DND-41 (cell line): Measurements from ENCODE around the gene SIRT5.

Source experiments
- ATAC-seq: fragments of 200-7000 bp; cut with Tn5 transposase; 3 replicates; pipeline ENCODE4 v1.9.1; 2021; ENCODE audit warnings: low read depth; ENCODE audit not compliant: insufficient read depth
- DNase-seq: peaks from one replicate; pipeline ENCODE4 v3.0.0-alpha.2; 2020
- H2AFZ ChIP-seq: 2 replicates; pipeline ENCODE4 v1.6.0; 2012; ENCODE audit warnings: low read depth, low read length
- H3K27ac ChIP-seq: 2 replicates; pipeline ENCODE4 v1.5.1; 2012; ENCODE audit warnings: low read length, inconsistent platforms
- H3K27me3 ChIP-seq: fragments of 200-600 bp; sonication (generic); 2 replicates; pipeline ENCODE4 v1.6.0; 2012; ENCODE audit warnings: low read length, mild to moderate bottlenecking, inconsistent platforms; ENCODE audit not compliant: insufficient read depth, poor library complexity
- H3K36me3 ChIP-seq: 2 replicates; pipeline ENCODE4 v1.5.1; 2012; ENCODE audit warnings: low read length, inconsistent platforms; ENCODE audit not compliant: insufficient read depth
- H3K4me1 ChIP-seq: 2 replicates; pipeline ENCODE4 v1.5.1; 2012; ENCODE audit warnings: mild to moderate bottlenecking, low read length; ENCODE audit not compliant: insufficient read depth
- H3K4me2 ChIP-seq: 2 replicates; pipeline ENCODE4 v1.6.0; 2012; ENCODE audit warnings: mild to moderate bottlenecking, moderate library complexity, low read length, inconsistent platforms; ENCODE audit not compliant: insufficient read depth
- H3K4me3 ChIP-seq, 2 experiments: fragments of 200-600 bp in 1 of 2; shearing (Covaris generic) in 1 of 2; 2 replicates each; pipeline ENCODE4 v1.5.1; 2012 to 2016; ENCODE audit warnings: inconsistent platforms in 2 of 2, low read length in 2 of 2, mild to moderate bottlenecking in 2 of 2, low read depth in 1 of 2, moderate library complexity in 1 of 2
- H3K79me2 ChIP-seq: 2 replicates; pipeline ENCODE4 v1.6.0; 2012; ENCODE audit warnings: low read length, inconsistent platforms; ENCODE audit not compliant: insufficient read depth
- H3K9ac ChIP-seq: 2 replicates; pipeline ENCODE4 v1.6.0; 2012; ENCODE audit warnings: low read depth, mild to moderate bottlenecking, inconsistent platforms, low read length, moderate library complexity
- H3K9me3 ChIP-seq: 2 replicates; pipeline ENCODE4 v1.5.1; 2012; ENCODE audit warnings: low read length, moderate library complexity, mild to moderate bottlenecking, inconsistent platforms; ENCODE audit not compliant: insufficient read depth, severe bottlenecking
- H4K20me1 ChIP-seq: 2 replicates; pipeline ENCODE4 v1.6.0; 2012; ENCODE audit warnings: low read length; ENCODE audit not compliant: insufficient read depth
- EZH2 ChIP-seq: IDR thresholded peaks from 3 replicates; pipeline ENCODE4 v1.6.1; 2012; ENCODE audit warnings: borderline replicate concordance, low read depth, mild to moderate bottlenecking, moderate library complexity, low read length, inconsistent platforms; ENCODE audit not compliant: severe bottlenecking
- TF ChIP-seq, protein P1 (sequence below): IDR thresholded peaks from 2 replicates; pipeline ENCODE4 v1.5.1; 2012; ENCODE audit warnings: borderline replicate concordance, low read length, moderate library complexity, mild to moderate bottlenecking; ENCODE audit not compliant: poor library complexity, severe bottlenecking; ENCODE audit errors: extremely low read depth

The SIRT5 gene

DNA sequence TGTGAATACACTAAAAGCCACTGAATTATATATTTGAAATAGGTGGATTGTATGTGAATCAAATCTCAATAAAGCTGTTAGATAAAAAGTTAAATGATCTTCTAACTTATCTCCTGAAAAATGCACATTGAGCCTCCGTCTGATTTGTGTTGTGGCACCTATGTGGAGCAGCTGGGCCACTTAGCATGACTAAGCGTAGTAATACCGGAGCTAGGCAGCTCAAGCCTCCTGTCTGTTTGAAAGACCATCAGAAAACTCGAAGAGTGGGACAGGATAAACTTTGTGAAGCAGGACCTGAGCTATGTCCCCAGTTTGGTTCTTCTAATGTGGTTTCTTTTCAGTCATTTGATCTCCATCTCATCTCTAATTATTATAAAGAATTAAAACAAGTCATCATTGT lies 29.7 kb downstream of the SIRT5 start:
- Histone ChIP-seq H3K36me3 (0 out of 2 replicates have a peak, but pooled peaks cover 5% of the 10 kb centered on the region), H2AFZ (no peak overlapping the region), H3K4me1 (no peaks in the 10 kb centered on the region), H4K20me1 (no peaks in the 10 kb centered on the region), H3K9ac (no peak overlapping the region), H3K4me2 (no peak overlapping the region), H3K9me3 (no peaks in the 10 kb centered on the region), H3K27me3 (no peaks in the 10 kb centered on the region), H3K27ac (no peak overlapping the region), H3K79me2 (no peaks in the 10 kb centered on the region), H3K4me3 (no peak overlapping the region)
- TF ChIP-seq, protein P1, sequence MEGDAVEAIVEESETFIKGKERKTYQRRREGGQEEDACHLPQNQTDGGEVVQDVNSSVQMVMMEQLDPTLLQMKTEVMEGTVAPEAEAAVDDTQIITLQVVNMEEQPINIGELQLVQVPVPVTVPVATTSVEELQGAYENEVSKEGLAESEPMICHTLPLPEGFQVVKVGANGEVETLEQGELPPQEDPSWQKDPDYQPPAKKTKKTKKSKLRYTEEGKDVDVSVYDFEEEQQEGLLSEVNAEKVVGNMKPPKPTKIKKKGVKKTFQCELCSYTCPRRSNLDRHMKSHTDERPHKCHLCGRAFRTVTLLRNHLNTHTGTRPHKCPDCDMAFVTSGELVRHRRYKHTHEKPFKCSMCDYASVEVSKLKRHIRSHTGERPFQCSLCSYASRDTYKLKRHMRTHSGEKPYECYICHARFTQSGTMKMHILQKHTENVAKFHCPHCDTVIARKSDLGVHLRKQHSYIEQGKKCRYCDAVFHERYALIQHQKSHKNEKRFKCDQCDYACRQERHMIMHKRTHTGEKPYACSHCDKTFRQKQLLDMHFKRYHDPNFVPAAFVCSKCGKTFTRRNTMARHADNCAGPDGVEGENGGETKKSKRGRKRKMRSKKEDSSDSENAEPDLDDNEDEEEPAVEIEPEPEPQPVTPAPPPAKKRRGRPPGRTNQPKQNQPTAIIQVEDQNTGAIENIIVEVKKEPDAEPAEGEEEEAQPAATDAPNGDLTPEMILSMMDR = no peak
- TF ChIP-seq EZH2 = no peak
- DNase-seq (no peak), ATAC-seq (no peak)

DNA sequence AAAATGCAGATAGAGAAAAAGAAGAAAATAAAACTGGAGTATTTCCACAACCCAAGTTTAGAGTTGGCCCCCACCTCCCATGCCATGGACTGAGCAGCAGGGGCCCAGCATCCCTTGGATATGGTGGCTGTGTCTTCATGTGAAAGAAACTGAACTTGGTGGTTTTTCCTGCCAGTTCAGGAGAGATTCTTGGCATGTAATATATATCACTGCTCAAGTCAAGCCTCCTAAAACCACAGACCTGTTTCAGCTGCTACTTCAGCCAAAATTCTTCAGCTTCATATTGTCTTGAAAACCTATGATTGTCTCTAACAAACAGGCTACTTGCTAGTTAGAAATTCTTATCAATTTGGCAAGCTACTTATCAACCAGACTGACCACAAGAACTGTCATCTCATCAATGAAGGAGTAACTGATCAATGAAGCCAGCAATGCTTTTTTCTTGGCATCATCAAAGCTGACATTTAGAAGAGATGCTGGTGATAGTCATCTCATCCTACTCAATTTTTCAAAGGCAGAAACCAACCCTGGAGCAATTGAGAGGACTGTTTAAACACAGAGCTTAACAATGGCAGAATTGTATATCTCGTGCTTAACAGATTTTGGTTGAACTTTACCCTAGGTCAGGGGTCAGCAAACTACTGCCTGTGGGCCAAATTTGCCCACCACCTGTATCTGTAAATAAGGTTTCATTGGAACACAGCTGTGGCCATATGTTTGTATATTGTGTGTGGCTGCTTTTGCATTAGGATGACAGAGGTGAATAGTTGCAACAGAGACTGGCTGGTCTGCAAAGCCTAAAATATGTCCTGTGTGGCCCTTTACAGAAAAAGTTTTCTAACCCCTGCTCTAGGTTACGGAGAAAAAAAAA lies 30.4 kb downstream of the SIRT5 start:
- ATAC-seq = peak; percentile 27; the same call in 1 of the 3 replicates
- H3K4me2 ChIP-seq = no peak overlapping the region
- H3K4me1 ChIP-seq = no peaks in the 10 kb centered on the region
- no peaks in the 10 kb centered on the region for H3K9me3 ChIP-seq
- H3K36me3 ChIP-seq = 0 out of 2 replicates have a peak, but pooled peaks cover 5% of the 10 kb centered on the region
- H3K79me2 ChIP-seq = no peaks in the 10 kb centered on the region
- H3K27me3 ChIP-seq = no peaks in the 10 kb centered on the region
- H2AFZ ChIP-seq = no peak overlapping the region
- no peak overlapping the region for H3K9ac ChIP-seq
- H3K27ac ChIP-seq = no peak overlapping the region
- no peak for DNase-seq
- no peak overlapping the region for H3K4me3 ChIP-seq
- TF ChIP-seq, protein P1 = no peak
- TF ChIP-seq EZH2 = no peak
- no peaks in the 10 kb centered on the region for H4K20me1 ChIP-seq

DNA sequence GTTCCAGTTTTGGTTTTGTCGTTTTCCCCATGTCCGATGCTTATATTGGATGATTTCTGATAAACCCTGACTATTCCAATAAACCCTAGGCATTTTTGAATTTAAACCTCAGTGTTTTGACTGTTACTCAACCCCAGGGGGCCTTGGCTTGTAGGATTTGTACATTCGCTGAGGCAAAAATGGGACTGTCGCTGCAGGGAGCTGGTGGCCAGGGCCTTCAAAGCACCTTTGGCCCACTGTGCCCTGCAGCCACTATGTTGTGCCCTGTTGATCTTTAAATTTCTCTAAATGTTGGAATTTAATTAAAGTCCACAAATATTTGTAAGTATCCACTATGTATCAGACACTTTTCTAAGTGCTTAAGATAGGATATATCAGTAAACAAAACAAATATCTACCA lies 31.2 kb downstream of the SIRT5 start:
- no peaks in the 10 kb centered on the region for H4K20me1 ChIP-seq
- ATAC-seq (no peak), DNase-seq (no peak)
- no peak for TF ChIP-seq EZH2
- TF ChIP-seq, protein P1 = no peak
- no peaks in the 10 kb centered on the region for H3K79me2 ChIP-seq
- H3K4me2 ChIP-seq = no peak overlapping the region
- H3K27me3 ChIP-seq = no peaks in the 10 kb centered on the region
- H3K4me1 ChIP-seq = no peaks in the 10 kb centered on the region
- no peak overlapping the region for H2AFZ ChIP-seq
- H3K27ac ChIP-seq = no peak overlapping the region
- H3K4me3 ChIP-seq = no peak overlapping the region
- 0 out of 2 replicates have a peak, but pooled peaks cover 5% of the 10 kb centered on the region for H3K36me3 ChIP-seq
- no peaks in the 10 kb centered on the region for H3K9me3 ChIP-seq
- no peak overlapping the region for H3K9ac ChIP-seq
